Calu3 (cell line): ENCODE results near the gene SYNPR. TPM values are rescaled to one million over a fixed set of nuclear protein-coding genes. Genes with fewer than 3 reads are reported as not detected.

ENCODE experiments used
- BruUV-seq: library from RNA; stranded (reverse); fragments of 400-500 nt; replicated peaks from 2 replicates; lab custom pipeline; 2021; lab: Mats Ljungman, UMichigan
- CTCF ChIA-PET: fragments of 300-600 bp; sonication (Branson Sonifier 250); formaldehyde crosslinking; loops from one replicate; lab custom pipeline; 2022; ENCODE audit warnings: antibody characterized with exemption; lab: Charles Lee
- DNase-seq: peaks from one replicate; pipeline ENCODE4 v3.0.0; 2022
- H3K27ac Mint-ChIP-seq: one replicate; pipeline ENCODE4 v1.8.0; 2022; ENCODE audit warnings: mixed read lengths; ENCODE audit not compliant: unreplicated experiment
- H3K27me3 Mint-ChIP-seq: one replicate; pipeline ENCODE4 v1.8.0; 2022; ENCODE audit warnings: mixed read lengths; ENCODE audit not compliant: unreplicated experiment
- H3K36me3 Mint-ChIP-seq: one replicate; pipeline ENCODE4 v1.8.0; 2022; ENCODE audit warnings: mild to moderate bottlenecking, moderate library complexity, mixed read lengths; ENCODE audit not compliant: insufficient read depth, unreplicated experiment
- H3K4me1 Mint-ChIP-seq: one replicate; pipeline ENCODE4 v1.8.0; 2022; ENCODE audit warnings: mild to moderate bottlenecking, low read depth, mixed read lengths; ENCODE audit not compliant: unreplicated experiment
- H3K4me3 Mint-ChIP-seq: one replicate; pipeline ENCODE4 v1.8.0; 2022; ENCODE audit warnings: mild to moderate bottlenecking, low read depth, moderate library complexity, mixed read lengths; ENCODE audit not compliant: unreplicated experiment
- H3K9me3 Mint-ChIP-seq: one replicate; pipeline ENCODE4 v1.8.0; 2022; ENCODE audit warnings: low read depth, mixed read lengths; ENCODE audit not compliant: unreplicated experiment
- CTCF ChIP-seq: fragments of 200-600 bp; IDR thresholded peaks from one replicate; pipeline ENCODE4 v1.8.0; 2022; ENCODE audit warnings: antibody characterized with exemption; ENCODE audit not compliant: unreplicated experiment
- intact Hi-C: fragments of 100-400 bp; cut with micrococcal nuclease; formaldehyde crosslinking; loops from one replicate; pipeline ENCODE4 v1.10.0; 2022; ENCODE audit not compliant: unreplicated experiment
- total RNA-seq: library from RNA; stranded (reverse); gene quantifications from 2 replicates; pipeline ENCODE4 v1.2.3, GENCODE V29; 2022

The SYNPR gene
- total RNA-seq, 1 experiment from 2014 or later = 0.90 TPM

GRCh38 chr3:63323766-63324165 is 45.7 kb downstream of the SYNPR start:
- intact Hi-C loops = no loop called here
- CTCF ChIA-PET = no interaction called here
- Mint-ChIP-seq H3K9me3 (no peaks in the 10 kb centered on the region), H3K4me3 (no peak overlapping the region), H3K4me1 (no peaks in the 10 kb centered on the region), H3K27ac (no peak overlapping the region), H3K27me3 (no peaks in the 10 kb centered on the region), H3K36me3 (no peaks in the 10 kb centered on the region)
- TF ChIP-seq CTCF = no peak
- BruUV-seq = no TSS peak
- DNase-seq = no peak

- BruUV-seq = no TSS peak
- H3K9me3 Mint-ChIP-seq = no peaks in the 10 kb centered on the region
- no peaks in the 10 kb centered on the region for H3K36me3 Mint-ChIP-seq
- H3K27ac Mint-ChIP-seq = no peak overlapping the region
- H3K4me1 Mint-ChIP-seq = no peaks in the 10 kb centered on the region
- no peak for DNase-seq
- no peak for TF ChIP-seq CTCF
- H3K27me3 Mint-ChIP-seq = no peaks in the 10 kb centered on the region
- H3K4me3 Mint-ChIP-seq = no peak overlapping the region
- intact Hi-C loops = no loop called here
- CTCF ChIA-PET = no interaction called here
Observed at GRCh38 chr3:63324621-63325020, 46.5 kb downstream of the SYNPR start.

- Mint-ChIP-seq H3K4me1 (no peaks in the 10 kb centered on the region), H3K27ac (no peak overlapping the region), H3K27me3 (no peaks in the 10 kb centered on the region), H3K36me3 (no peaks in the 10 kb centered on the region), H3K4me3 (no peak overlapping the region), H3K9me3 (no peaks in the 10 kb centered on the region)
- no TSS peak for BruUV-seq
- intact Hi-C loops = no loop called here
- TF ChIP-seq CTCF = no peak
- CTCF ChIA-PET = no interaction called here
- DNase-seq = no peak
Observed at GRCh38 chr3:63325386-63325785, 47.3 kb downstream of the SYNPR start.

GRCh38 chr3:63328365-63328764 is 50.3 kb downstream of the SYNPR start:
- no TSS peak for BruUV-seq
- no peak for TF ChIP-seq CTCF
- DNase-seq = no peak
- Mint-ChIP-seq H3K27me3 (no peaks in the 10 kb centered on the region), H3K9me3 (no peaks in the 10 kb centered on the region), H3K4me1 (no peaks in the 10 kb centered on the region), H3K36me3 (no peaks in the 10 kb centered on the region), H3K27ac (no peak overlapping the region), H3K4me3 (no peak overlapping the region)
- intact Hi-C loops = no loop called here
- CTCF ChIA-PET = interaction anchor here (1.4 kb wide), 1 partner anchor 15 kb away, joined by 4 read pairs; no protein-coding TSS in a partner anchor
